HEK293T (cell line): Measurements from ENCODE around the gene C6orf62.

Experiments used
- ELF4 ChIP-seq: fragments of 450-650 bp; IDR thresholded peaks from 2 replicates; pipeline ENCODE4 v1.6.1; 2017; ENCODE audit warnings: antibody characterized with exemption
- FOXK2 ChIP-seq: fragments of 450-650 bp; IDR thresholded peaks from 2 replicates; pipeline ENCODE4 v1.6.1; 2016; ENCODE audit warnings: mild to moderate bottlenecking
- HDGF ChIP-seq: fragments of 450-650 bp; IDR thresholded peaks from 2 replicates; pipeline ENCODE4 v1.6.1; 2017; ENCODE audit warnings: antibody characterized with exemption, borderline replicate concordance
- L3MBTL2 ChIP-seq: fragments of 450-650 bp; conservative IDR thresholded peaks from 2 replicates; pipeline ENCODE4 v1.6.1; 2016; ENCODE audit warnings: mild to moderate bottlenecking
- LEF1 ChIP-seq: fragments of 450-650 bp; IDR thresholded peaks from 2 replicates; pipeline ENCODE4 v1.6.1; 2017; ENCODE audit warnings: mild to moderate bottlenecking, borderline replicate concordance
- NFRKB ChIP-seq: fragments of 450-650 bp; IDR thresholded peaks from 2 replicates; pipeline ENCODE4 v1.6.1; 2016; ENCODE audit warnings: mild to moderate bottlenecking, moderate library complexity
- SP1 ChIP-seq: fragments of 450-650 bp; IDR thresholded peaks from 2 replicates; pipeline ENCODE4 v1.6.1; 2017
- SUZ12 ChIP-seq: fragments of 450-650 bp; IDR thresholded peaks from 2 replicates; pipeline ENCODE4 v1.6.1; 2016; ENCODE audit warnings: mild to moderate bottlenecking
- TARDBP ChIP-seq: fragments of 450-650 bp; IDR thresholded peaks from 2 replicates; pipeline ENCODE4 v1.6.1; 2016
- ZNF384 ChIP-seq: fragments of 450-650 bp; IDR thresholded peaks from 2 replicates; pipeline ENCODE4 v1.6.1; 2016
- TF ChIP-seq, protein P1 (sequence below): fragments of 450-650 bp; IDR thresholded peaks from 2 replicates; pipeline ENCODE4 v1.6.1; 2016

DNA sequence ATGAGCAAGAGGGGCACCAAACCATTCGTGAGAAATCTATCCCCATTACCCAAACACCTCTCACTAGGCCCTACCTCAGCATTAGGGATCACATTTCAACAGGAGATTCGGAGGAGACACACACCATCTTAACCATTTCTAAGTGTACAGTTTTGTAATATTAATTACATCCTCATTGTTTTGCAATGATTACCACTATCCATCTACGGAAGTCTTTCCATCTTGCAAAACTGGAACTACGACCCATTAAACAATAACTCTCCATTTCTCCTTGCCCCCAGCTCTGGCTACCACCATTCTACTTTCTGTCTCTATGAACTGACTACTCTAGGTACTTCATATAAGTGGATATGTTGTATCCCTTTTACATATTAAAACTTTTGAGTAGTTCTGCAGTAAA, 32.0 kb downstream of the C6orf62 start:
- TF ChIP-seq HDGF (no peak), ZNF384 (no peak), LEF1 (no peak), SP1 (no peak), L3MBTL2 (no peak), FOXK2 (no peak), TARDBP (no peak), NFRKB (no peak), ELF4 (no peak), SUZ12 (no peak)
- TF ChIP-seq, protein P1, sequence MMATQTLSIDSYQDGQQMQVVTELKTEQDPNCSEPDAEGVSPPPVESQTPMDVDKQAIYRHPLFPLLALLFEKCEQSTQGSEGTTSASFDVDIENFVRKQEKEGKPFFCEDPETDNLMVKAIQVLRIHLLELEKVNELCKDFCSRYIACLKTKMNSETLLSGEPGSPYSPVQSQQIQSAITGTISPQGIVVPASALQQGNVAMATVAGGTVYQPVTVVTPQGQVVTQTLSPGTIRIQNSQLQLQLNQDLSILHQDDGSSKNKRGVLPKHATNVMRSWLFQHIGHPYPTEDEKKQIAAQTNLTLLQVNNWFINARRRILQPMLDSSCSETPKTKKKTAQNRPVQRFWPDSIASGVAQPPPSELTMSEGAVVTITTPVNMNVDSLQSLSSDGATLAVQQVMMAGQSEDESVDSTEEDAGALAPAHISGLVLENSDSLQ = no peak
